Kidney tubule cell (primary cell): ENCODE data around the gene TBX10.
"Not testable (repeated sequence)": the region's sequence is repeated elsewhere in the genome, so short reads cannot be mapped to it uniquely, and the experiment has no call there.

Experiments
- DNase-seq: peaks from one replicate; pipeline ENCODE4 v3.0.0-alpha.2; 2018; ENCODE audit warnings: low spot score

The TBX10 gene

DNA sequence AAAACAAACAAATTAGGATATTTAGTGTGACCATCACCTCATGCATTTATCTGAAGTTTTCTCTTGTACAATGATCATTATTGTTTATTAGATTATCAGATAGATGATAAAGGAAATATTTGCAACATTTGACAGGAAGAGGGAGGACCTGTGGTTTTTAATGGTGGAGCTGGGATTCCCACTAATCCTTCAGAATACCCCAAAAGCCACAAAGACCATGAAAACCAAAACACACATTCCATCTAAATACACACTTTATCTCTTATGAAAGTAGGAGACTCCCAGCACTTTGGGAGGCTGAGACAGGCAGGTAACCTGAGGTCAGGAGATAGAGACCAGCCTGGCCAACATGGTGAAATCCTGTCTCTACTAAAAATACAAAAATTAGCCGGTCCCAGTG lies 40.4 kb downstream of the TBX10 start:
- no peak for DNase-seq

DNA sequence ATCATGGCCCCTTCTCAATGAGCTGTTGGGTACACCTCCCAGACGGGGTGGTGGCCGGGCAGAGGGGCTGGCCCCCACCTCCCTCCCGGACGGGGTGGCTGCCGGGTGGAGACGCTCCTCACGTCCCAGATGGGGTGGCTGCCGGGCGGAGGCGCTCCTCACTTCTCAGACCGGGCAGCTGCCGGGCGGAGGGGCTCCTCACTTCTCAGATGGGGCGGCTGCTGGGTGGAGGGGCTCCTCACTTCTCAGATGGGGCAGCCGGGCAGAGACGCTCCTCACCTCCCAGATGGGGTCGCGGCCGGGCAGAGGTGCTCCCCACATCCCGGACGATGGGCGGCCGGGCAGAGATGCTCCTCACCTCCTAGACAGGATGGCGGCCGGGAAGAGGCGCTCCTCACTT lies 41.6 kb downstream of the TBX10 start:
- not testable (repeated sequence) for DNase-seq

DNA sequence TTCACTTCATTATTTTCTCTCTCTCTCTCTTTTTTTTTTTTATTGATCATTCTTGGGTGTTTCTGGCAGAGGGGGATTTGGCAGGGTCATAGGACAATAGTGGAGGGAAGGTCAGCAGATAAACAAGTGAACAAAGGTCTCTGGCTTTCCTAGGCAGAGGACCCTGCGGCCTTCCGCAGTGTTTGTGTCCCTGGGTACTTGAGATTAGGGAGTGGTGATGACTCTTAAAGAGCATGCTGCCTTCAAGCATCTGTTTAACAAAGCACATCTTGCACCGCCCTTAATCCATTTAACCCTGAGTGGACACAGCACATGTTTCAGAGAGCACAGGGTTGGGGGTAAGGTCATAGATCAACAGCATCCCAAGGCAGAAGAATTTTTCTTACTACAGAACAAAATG lies 42.1 kb downstream of the TBX10 start:
- not testable (repeated sequence) for DNase-seq

DNA sequence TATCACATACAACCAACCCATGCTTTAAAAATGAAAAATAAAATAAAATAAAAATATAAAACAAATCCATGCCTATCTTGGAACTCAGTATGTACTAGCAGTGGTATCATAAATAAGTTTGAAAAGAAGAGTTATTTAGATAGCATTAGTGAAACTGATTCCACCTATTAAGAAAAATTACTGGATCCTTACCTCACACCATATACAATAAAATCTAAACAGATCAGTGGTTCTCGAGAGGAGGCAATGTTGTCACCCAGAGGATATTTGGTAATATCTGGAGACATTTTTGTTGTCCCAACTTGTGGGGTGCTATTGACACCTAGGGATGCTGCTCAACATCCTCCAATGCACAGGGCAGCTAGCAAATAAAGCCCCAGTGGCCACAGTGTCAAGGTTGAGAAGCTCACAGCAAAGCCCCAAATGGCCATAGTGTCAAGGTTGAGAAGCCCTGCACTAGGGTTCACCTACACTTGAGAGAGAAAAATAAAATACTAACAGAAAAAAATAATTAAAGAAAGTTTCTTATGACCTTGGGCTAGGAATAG lies 42.7 kb downstream of the TBX10 start:
- DNase-seq: no peak

DNA sequence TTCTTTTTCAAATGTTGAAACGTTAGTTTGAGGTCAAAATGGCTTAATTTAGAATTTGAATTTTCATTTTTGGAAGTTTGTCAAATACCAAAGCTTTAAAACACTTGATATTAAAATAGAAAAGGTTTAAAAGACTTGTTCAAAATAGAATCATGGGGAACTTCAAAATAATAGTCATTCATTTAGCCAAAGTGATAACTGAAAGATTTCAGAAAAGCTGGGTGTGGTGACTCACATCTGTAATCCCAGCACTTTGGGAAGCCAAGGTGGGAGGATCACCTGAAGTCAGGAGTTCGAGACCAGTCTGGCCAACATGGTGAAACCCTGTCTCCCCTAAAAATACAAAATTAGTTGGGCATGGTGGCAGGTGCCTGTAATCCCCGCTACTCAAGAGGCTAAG lies 45.1 kb downstream of the TBX10 start:
- no peak for DNase-seq

DNA sequence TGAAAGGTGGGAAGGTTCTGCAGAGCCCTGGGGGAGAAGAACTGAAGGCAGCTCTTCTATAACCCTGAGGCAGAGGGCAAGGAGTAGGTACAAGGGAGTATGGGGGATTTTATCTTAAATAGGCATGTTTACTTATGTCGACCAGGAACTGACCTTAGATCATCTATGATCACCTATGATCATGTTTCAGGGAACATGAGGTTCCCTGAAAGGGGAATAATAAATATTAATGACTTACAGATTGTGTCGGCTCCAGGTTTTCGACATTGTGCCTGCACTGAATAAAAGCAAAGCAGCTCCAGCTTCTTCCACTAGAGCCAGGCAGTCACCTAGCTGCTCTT lies 46.0 kb downstream of the TBX10 start:
- no peak for DNase-seq

DNA sequence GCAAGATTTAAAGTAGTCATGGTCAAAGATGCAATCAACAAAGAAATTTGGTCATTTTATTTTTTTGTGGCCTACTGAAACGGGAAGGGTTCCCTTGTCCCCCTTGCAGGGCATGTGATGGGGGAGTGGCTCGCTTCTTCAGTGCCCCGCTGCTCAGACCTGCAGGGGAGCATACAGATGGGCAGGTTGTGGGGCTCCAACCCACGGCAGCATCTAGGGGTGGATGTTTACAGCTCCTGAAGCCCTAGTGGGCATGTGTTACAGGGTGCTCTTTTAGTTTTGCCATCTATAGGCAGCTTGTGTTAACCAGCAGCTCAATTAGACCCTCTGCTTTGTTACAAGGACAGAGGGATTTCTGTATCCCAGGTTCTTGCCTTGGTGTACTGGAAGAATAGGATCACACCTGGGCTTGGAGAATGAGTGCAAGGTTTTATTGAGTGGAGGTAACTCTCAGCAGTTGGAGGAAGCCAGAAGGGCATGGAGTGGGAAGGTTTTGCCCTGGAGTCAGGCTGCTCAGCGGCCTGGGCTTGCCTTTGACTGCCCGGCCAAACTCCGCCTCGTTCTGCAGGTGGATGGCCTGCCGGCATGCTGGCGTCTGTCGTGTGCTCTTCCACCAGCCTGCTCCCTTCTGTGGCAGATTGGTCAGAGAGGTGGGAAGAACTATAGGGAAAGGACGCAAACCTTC lies 46.5 kb downstream of the TBX10 start:
- DNase-seq: no peak

DNA sequence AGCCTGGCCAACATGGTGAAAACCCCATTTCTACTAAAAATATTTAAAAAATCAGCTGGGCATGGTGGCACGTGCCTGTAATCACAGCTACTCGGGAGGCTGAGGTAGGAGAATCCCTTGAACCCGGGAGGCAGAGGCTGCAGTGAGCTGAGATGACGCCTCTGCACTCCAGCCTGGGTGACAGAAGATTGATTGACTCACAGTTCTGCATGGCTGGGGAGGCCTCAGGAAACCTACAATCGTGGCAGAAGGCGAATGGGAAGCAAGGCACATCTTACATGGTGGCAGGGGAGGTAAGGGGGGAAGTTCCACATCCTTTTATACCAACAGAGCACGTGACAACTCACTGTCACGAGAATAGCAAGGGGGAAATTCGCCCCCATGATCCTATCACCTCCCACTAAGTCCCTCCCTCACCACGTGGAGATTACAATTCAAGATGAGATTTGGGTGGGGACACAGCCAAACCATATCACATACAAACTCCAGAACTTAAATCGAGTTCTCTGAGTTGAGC lies 50.6 kb downstream of the TBX10 start:
- not testable (repeated sequence) for DNase-seq

DNA sequence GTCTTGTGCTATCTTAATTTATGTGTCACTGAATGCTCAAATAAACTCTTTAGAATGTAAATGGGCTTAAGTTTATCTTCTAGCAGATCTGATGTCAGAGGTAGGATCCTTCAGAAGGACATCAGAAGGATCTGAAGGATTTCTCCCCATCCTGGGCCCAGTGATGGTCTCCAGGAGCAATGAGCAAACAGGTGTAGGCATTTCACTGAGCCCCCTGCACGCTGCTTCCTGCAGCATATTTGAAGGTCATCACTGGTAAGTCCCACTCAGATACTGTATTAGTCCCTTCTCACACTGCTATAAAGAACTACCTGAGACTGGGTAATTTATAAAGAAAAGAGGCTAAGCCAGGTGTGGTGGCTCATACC lies 51.4 kb downstream of the TBX10 start:
- no peak for DNase-seq

DNA sequence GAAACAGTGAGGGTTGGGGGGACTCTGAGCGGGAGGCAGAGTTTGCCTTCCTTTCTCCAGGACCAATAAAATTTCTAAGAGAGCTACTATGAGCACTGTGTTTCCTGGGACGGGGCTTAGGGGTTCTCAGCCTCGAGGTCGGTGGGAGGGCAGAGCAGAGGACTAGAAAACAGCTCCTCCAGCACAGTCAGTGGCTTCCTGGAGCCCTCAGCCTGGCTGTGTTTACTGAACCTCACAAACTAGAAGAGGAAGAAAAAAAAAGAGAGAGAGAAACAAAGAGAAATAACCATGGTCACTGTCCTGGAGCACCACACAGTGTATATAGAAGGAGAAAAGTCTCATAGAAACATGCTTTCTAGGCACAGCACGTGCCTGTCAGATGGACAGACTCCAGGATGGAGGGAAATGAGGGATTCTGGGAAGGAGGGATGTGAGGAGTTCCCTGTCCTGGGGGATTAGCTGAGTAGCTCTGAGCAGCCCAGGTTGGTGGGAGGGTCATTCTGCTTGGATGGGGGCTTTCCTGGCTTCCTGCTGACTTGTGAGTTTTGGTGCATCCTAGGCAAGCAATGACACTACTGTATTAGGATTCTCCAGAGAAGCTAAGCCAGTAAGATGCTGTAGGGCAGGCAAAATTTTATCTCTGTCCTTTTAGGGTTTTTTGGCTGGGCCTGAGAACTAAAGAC lies 52.9 kb downstream of the TBX10 start:
- DNase-seq: no peak

DNA sequence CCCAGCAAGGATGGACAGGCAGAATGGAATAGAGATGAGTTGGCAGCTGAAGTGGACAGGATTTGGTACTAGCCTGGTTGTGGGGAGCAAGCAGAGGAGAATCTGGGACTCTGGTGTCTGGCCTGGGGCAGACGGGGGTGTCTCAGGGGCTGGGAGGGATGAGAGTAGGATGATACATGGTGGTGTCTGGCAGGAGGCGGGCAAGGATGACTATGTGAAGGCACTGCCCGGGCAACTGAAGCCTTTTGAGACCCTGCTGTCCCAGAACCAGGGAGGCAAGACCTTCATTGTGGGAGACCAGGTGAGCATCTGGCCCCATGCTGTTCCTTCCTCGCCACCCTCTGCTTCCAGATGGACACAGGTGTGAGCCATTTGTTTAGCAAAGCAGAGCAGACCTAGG lies 53.7 kb downstream of the TBX10 start:
- DNase-seq: no peak

DNA sequence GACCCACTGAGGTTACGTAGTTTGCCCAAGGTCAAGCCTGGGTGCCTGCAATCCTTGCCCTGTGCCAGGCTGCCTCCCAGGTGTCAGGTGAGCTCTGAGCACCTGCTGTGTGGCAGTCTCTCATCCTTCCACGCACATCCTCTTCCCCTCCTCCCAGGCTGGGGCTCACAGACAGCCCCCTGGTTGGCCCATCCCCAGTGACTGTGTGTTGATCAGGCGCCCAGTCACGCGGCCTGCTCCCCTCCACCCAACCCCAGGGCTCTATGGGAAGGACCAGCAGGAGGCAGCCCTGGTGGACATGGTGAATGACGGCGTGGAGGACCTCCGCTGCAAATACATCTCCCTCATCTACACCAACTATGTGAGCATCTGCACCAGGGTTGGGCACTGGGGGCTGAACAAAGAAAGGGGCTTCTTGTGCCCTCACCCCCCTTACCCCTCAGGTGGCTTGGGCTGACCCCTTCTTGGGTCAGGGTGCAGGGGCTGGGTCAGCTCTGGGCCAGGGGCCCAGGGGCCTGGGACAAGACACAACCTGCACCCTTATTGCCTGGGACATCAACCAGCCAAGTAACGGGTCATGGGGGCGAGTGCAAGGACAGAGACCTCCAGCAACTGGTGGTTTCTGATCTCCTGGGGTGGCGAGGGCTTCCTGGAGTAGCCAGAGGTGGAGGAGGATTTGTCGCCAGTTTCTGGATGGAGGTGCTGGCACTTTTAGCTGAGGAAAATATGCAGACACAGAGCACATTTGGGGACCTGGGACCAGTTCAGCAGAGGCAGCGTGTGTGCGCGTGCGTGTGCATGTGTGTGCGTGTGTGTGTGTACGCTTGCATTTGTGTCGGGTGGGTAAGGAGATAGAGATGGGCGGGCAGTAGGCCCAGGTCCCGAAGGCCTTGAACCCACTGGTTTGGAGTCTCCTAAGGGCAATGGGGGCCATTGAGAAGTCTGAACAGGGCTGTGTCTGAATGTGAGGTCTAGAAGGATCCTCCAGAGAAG lies 54.4 kb downstream of the TBX10 start:
- peak; percentile 34 for DNase-seq

DNA sequence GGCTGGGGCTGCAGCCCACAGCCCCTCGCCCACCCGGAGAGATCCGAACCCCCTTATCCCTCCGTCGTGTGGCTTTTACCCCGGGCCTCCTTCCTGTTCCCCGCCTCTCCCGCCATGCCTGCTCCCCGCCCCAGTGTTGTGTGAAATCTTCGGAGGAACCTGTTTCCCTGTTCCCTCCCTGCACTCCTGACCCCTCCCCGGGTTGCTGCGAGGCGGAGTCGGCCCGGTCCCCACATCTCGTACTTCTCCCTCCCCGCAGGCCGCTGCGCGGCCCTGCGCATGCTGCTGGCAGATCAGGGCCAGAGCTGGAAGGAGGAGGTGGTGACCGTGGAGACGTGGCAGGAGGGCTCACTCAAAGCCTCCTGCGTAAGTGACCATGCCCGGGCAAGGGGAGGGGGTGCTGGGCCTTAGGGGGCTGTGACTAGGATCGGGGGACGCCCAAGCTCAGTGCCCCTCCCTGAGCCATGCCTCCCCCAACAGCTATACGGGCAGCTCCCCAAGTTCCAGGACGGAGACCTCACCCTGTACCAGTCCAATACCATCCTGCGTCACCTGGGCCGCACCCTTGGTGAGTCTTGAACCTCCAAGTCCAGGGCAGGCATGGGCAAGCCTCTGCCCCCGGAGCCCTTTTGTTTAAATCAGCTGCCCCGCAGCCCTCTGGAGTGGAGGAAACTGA lies 55.2 kb downstream of the TBX10 start:
- DNase-seq: peak; percentile 44

DNA sequence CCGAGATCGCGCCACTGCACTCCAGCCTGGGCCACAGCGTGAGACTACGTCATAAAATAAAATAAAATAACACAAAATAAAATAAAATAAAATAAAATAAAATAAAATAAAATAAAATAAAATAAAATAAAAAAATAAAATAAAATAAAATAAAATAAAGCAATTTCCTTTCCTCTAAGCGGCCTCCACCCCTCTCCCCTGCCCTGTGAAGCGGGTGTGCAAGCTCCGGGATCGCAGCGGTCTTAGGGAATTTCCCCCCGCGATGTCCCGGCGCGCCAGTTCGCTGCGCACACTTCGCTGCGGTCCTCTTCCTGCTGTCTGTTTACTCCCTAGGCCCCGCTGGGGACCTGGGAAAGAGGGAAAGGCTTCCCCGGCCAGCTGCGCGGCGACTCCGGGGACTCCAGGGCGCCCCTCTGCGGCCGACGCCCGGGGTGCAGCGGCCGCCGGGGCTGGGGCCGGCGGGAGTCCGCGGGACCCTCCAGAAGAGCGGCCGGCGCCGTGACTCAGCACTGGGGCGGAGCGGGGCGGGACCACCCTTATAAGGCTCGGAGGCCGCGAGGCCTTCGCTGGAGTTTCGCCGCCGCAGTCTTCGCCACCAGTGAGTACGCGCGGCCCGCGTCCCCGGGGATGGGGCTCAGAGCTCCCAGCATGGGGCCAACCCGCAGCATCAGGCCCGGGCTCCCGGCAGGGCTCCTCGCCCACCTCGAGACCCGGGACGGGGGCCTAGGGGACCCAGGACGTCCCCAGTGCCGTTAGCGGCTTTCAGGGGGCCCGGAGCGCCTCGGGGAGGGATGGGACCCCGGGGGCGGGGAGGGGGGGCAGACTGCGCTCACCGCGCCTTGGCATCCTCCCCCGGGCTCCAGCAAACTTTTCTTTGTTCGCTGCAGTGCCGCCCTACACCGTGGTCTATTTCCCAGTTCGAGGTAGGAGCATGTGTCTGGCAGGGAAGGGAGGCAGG lies 56.0 kb downstream of the TBX10 start, which contains the start of gene GSTP1:
TSS of gene GSTP1 (plus strand) at position 566 of the 958 bp plus-strand sequence. CDS start at position 598, 32 bp downstream.
- peak; percentile 96 for DNase-seq

DNA sequence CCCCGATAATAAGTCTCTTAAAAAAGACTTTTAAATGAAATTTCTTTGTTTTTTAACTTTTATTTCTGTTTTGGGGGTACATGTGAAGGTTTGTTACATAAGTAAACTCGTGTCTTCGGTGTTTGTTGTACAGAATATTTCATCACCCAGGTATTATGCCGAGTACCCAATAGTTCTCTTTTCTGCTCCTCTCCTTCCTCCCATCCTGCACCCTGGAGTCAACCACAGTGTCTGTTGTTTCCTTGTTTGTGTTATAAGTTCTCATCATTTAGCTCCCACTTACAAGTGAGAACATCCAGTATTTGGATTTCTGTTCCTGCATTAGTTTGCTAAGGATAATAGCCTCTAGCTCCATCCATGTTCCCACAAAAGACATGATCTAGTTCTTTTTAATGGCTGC lies 57.6 kb downstream of the TBX10 start:
- DNase-seq: no peak

DNA sequence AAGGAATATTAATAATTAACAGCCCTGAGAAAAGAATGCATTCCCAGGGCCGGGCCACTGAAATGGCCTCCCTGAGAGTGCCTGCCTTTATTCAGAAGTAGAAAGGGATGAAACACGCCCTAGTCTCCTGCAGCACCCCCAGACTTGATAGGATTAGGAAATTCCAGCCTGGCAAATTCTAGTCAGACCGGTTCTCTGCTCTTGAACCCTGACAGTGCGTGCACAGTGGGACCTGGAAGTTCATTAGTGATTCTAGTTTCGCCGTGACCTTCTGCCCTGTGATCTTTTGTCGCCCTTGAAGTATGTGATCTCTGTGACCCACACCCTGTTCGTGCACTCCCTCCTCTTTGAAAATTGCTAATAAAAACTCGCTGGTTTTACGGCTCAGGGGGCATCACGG lies 58.1 kb downstream of the TBX10 start:
- DNase-seq: peak; percentile 85
